Measurements from ENCODE around the gene IL1A. TPM values are rescaled to one million over a fixed set of nuclear protein-coding genes. Genes with fewer than 3 reads are reported as not detected.

IL1A gene
- total RNA-seq, 2 experiments from 2014 or later: 0.17 to 0.21 TPM

DNA sequence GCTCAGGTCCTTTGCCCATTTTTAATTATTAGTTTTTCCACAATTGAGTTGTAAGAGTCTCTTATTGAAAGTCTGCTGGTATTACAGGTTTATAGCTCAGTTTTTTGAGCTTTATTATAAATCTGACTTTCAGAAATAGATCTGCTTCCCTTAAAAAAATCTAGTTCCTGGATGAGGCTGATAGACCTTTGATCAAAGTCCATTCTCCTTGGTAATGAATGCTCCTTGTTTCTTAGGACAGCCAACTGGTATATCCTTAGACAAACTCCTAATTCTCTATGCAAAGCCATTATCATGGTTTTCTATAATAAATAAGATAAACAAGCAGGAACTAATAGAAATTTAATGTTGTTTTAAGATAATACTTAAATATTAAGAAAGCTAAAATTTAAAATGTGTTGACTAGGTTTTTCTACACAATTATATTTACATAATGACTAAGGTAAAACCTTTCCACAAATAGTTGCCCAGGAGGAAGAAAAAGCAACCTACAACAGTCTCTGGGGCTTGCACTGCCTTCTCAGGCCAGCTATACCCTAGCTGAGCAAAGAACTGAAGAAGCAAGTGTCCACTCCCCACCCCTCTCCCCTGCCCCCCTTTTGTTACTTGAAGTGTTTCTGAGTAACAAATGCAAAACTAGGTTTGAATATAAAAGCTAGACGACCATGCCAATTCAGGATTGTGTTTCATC lies 46.6 kb downstream of the IL1A start:
- no peaks in the 10 kb centered on the region for H3K4me1 Mint-ChIP-seq
- no peaks in the 10 kb centered on the region for H3K27me3 Mint-ChIP-seq
- no peak overlapping the region for H3K27ac Mint-ChIP-seq
- H3K9me3 Mint-ChIP-seq: no peaks in the 10 kb centered on the region
- H3K36me3 Mint-ChIP-seq (ENCODE audit: low read depth): peaks cover 53% of the 10 kb centered on the region
- ChIA-PET POLR2A (interaction anchor here (0.6 kb wide), 1 partner anchor 202 kb away, joined by 3 read pairs; no protein-coding TSS in a partner anchor), CTCF (interaction anchor here (1.5 to 2.9 kb wide), 3 partner anchors 10 to 155 kb away, joined by 3 to 11 read pairs (median 10); no protein-coding TSS in a partner anchor)
- H3K4me3 Mint-ChIP-seq: no peak overlapping the region
- no peak for DNase-seq

DNA sequence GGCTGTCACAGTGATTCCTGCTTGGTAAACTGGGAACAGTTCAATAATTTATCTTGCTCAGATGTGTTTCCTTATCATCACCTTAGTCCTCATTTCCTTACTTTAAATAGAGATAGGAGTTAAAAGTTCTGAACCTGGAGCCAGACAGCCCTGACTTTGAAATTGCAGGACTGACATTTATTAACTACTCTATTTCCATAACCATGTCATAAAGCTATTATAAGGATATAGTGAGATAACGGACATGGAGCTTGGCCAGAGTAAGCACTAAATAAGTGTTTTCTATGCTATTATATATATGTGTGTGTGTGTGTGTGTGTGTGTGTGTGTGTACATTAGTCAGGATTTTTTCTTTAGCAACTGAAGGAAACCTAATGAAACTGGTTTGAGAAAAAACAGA lies 50.4 kb downstream of the IL1A start:
- DNase-seq: peak; percentile 0
- Mint-ChIP-seq H3K9me3 (no peaks in the 10 kb centered on the region), H3K27me3 (no peaks in the 10 kb centered on the region), H3K4me3 (no peak overlapping the region), H3K27ac (no peak overlapping the region), H3K36me3 (ENCODE audit: low read depth) (peaks cover 22% of the 10 kb centered on the region), H3K4me1 (no peaks in the 10 kb centered on the region)
- ChIA-PET POLR2A (no interaction called here), CTCF (interaction anchor here (1.0 to 1.1 kb wide), 3 partner anchors 8 to 135 kb away, joined by 3 to 6 read pairs (median 3); no protein-coding TSS in a partner anchor)

DNA sequence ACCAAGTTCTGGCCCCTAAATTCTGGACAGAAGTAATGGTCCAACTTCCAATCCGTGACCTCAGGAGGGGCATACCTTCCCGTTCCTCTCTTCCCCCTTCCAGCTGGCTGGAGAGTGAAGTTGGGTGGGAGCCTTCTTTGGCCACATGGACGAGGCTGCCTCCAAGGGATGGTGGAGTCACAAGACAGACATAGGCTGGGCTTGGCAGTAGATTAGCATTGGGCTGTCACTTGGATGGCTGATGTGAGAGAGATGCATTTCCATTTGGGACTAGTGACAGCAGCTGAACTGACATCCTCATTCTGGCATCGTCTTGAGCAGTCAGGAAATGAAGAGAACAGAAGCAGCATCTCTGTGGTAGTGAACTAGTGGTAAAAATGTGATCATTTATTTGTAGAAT lies 50.8 kb downstream of the IL1A start:
- H3K4me3 Mint-ChIP-seq: no peak overlapping the region
- H3K27me3 Mint-ChIP-seq: no peaks in the 10 kb centered on the region
- no peaks in the 10 kb centered on the region for H3K9me3 Mint-ChIP-seq
- peaks cover under 1% of the 10 kb centered on the region for H3K4me1 Mint-ChIP-seq
- H3K27ac Mint-ChIP-seq: no peak overlapping the region
- ChIA-PET POLR2A (no interaction called here), CTCF (interaction anchor here (1.1 kb wide), 2 partner anchors 9 to 135 kb away, joined by 3 to 6 read pairs; no protein-coding TSS in a partner anchor)
- peaks cover 18% of the 10 kb centered on the region for H3K36me3 Mint-ChIP-seq (ENCODE audit: low read depth)
- DNase-seq: peak; percentile 4

DNA sequence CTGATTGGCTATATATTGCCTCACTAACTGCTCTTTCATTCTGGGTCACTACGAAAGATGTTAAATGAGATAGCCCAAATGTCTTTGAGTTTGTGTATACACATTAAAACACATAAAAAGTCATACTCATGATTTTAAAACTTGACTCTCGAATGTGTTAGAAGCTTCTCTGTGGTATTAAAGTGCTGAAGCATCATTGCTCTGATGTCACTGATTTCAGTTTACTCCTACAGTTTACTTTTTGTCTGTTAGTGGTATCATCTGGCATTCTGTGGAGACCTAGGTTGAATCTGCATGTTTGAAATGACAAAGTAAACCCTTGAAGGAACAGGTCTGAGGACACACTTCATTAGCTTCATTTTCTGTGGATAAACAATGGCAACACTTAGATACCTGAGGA lies 52.8 kb downstream of the IL1A start:
- peaks cover 16% of the 10 kb centered on the region for H3K4me1 Mint-ChIP-seq
- CTCF ChIA-PET: interaction anchor here (0.6 to 1.2 kb wide), 2 partner anchors 9 to 18 kb away, joined by 3 read pairs; no protein-coding TSS in a partner anchor
- DNase-seq: no peak
- H3K9me3 Mint-ChIP-seq: no peaks in the 10 kb centered on the region
- H3K4me3 Mint-ChIP-seq: no peak overlapping the region
- POLR2A ChIA-PET: no interaction called here
- H3K27ac Mint-ChIP-seq: no peak overlapping the region
- H3K36me3 Mint-ChIP-seq (ENCODE audit: low read depth): peaks cover 2% of the 10 kb centered on the region
- peaks cover 7% of the 10 kb centered on the region for H3K27me3 Mint-ChIP-seq

DNA sequence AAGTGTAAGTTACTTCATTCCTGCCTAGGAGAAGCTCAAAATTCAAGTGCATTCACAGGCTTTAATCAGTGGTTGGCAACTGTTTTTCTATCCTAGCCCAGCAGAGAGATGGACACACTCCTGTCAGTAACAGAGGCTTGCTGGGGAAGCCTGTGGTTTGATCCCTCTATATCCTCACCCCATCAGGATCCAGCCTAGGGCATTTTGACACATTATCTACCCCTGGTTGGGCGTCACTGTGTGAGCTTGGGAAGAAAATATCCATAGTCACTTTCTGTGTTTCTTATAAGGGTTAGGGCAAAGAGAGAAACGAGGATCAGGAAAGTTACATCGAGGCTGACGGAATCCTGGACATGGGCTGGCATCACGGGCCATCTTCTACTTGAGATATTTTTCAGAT lies 53.5 kb downstream of the IL1A start:
- Mint-ChIP-seq H3K27me3 (peaks cover 7% of the 10 kb centered on the region), H3K4me3 (no peak overlapping the region), H3K9me3 (no peaks in the 10 kb centered on the region), H3K36me3 (ENCODE audit: low read depth) (no peaks in the 10 kb centered on the region), H3K4me1 (peaks cover 20% of the 10 kb centered on the region), H3K27ac (no peak overlapping the region)
- no peak for DNase-seq
- POLR2A ChIA-PET: no interaction called here
- CTCF ChIA-PET: interaction anchor here (1.2 to 1.3 kb wide), 2 partner anchors 18 to 39 kb away, joined by 3 to 5 read pairs; no protein-coding TSS in a partner anchor

DNA sequence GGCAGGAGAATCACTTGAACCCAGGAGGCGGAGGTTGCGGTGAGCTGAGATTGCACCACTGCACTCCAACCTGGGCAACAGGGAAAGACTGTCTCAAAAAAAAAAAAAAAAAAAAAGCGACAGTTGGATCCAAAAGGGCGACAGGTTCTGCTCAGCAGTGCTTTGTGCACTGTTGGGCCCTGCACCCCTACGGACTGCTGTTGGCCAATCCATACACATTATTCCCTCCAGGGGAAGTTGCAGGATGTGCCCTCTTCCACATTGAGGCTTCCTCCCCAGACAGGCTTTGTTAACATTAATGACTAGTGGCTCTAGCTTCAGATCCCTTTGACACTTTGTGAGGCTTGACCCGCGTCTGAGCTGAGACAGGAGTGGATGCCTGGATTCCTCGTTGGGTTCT lies 54.1 kb downstream of the IL1A start:
- Mint-ChIP-seq H3K27ac (no peak overlapping the region), H3K4me3 (no peak overlapping the region), H3K4me1 (peaks cover 21% of the 10 kb centered on the region), H3K36me3 (ENCODE audit: low read depth) (no peaks in the 10 kb centered on the region), H3K9me3 (no peaks in the 10 kb centered on the region), H3K27me3 (peaks cover 7% of the 10 kb centered on the region)
- POLR2A ChIA-PET: no interaction called here
- CTCF ChIA-PET: interaction anchor here (0.7 to 1.3 kb wide), 4 partner anchors 9 to 133 kb away, joined by 3 to 5 read pairs (median 4); no protein-coding TSS in a partner anchor
- DNase-seq: no peak

DNA sequence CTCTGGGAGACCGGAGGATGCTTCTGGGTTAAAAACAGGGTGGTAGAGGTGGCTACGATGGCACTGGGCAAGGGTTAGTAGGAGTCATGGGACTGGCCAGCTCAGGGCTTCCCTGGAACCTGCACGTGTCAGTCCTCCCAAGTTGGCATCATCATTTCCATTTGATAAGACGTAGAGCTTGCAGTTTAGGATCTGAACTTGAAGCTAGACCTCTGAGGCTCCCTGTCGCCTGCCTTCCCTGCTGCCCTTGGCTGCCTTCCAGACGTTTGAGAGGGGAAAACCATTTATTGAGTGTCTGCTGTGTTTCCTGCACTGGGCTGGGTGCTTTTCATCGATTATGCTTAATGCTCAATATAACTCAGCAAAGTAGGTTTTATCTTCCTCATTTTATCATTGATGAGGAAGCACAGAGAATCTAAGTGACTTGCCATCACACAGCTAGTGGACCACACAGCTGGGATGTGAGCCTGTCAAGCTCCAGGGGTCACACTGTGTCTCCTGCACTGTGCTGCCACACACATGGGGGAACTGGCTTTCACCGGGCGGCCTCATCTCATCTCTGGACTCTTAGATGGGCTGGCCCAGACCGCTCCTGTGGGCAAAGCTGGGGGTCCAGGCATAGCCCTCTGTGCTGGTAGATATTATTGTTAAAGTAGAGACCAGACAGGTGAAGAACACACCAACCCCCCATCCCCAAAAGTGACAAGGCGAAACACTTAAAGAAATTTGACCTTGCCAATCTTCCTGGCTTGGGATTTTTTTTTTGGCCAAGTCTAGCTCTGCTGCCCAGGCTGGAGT lies 55.7 kb downstream of the IL1A start:
- H3K4me1 Mint-ChIP-seq: peaks cover 21% of the 10 kb centered on the region
- no peak for DNase-seq
- peaks cover 7% of the 10 kb centered on the region for H3K27me3 Mint-ChIP-seq
- ChIA-PET POLR2A (no interaction called here), CTCF (interaction anchor here (0.9 to 7.7 kb wide), 11 partner anchors 8 to 157 kb away, joined by 3 to 97 read pairs (median 3); partner anchors contain the start of gene CHCHD5)
- no peaks in the 10 kb centered on the region for H3K9me3 Mint-ChIP-seq
- no peaks in the 10 kb centered on the region for H3K36me3 Mint-ChIP-seq (ENCODE audit: low read depth)
- no peak overlapping the region for H3K4me3 Mint-ChIP-seq
- no peak overlapping the region for H3K27ac Mint-ChIP-seq

DNA sequence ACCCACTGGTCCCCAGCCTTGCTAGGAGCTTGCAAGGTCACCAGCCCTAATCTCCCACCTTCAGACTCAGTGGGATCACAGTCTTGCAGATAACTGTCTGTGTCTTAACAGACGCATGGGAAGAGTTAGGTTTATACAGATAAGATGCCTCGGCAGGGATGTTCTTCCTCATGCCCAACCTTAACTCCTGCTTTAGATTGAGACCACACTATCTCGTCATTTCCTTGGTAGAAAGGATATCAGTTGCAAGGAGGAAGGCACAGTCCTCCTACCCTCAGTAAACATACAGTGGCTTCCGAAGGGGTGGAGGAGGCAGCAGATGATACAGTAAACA lies 56.3 kb downstream of the IL1A start:
- DNase-seq: peak; percentile 4
- H3K4me3 Mint-ChIP-seq: no peak overlapping the region
- CTCF ChIA-PET: interaction anchor here (0.9 to 7.7 kb wide), 14 partner anchors 9 to 144 kb away, joined by 3 to 97 read pairs (median 8); partner anchors contain the start of gene CHCHD5
- H3K36me3 Mint-ChIP-seq (ENCODE audit: low read depth): no peaks in the 10 kb centered on the region
- no peak overlapping the region for H3K27ac Mint-ChIP-seq
- no peaks in the 10 kb centered on the region for H3K9me3 Mint-ChIP-seq
- POLR2A ChIA-PET: no interaction called here
- peaks cover 21% of the 10 kb centered on the region for H3K4me1 Mint-ChIP-seq
- peaks cover 7% of the 10 kb centered on the region for H3K27me3 Mint-ChIP-seq

DNA sequence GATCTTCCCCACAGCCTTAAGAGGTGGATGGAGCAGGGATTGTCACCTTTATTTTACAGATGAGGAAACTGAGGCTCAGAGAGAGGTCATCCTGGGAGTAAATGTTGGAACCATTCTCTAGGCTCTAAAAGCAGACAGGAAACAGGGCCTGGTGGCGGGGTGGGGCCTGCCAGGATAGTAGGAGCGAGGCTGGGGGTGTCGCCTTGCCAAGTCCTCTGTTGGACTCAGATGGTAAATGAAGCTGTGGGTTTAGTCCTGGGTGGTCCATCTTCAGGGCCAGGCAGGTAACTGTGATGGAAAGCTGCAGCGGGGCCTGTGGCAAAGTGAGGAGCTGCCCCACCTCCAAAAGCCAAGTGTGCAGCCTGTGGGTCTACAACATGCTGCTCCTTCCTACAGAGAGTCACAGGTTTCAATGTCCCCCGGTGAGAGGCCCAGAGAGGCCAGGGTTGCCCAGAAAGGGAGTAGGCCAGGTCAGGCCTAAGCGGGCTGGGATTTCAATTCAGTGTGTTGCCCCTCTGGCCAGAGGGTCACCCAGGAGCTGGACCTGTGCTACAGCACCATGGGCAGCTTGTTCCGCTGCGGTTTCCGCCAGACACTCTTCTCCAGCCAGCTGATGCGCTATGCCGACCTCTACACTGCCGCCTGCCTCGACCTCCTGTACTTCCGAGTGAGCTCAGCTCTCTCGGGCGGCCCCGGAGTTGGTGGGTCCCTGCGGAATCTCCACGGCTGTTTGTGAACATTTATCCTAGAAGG lies 56.8 kb downstream of the IL1A start:
- CTCF ChIA-PET: interaction anchor here (0.6 to 7.7 kb wide), 26 partner anchors 9 to 606 kb away, joined by 3 to 97 read pairs (median 5); partner anchors contain the start of gene CHCHD5
- H3K36me3 Mint-ChIP-seq (ENCODE audit: low read depth): no peaks in the 10 kb centered on the region
- H3K9me3 Mint-ChIP-seq: no peaks in the 10 kb centered on the region
- DNase-seq: no peak
- POLR2A ChIA-PET: no interaction called here
- no peak overlapping the region for H3K27ac Mint-ChIP-seq
- no peak overlapping the region for H3K4me3 Mint-ChIP-seq
- peaks cover 21% of the 10 kb centered on the region for H3K4me1 Mint-ChIP-seq
- peaks cover 7% of the 10 kb centered on the region for H3K27me3 Mint-ChIP-seq

DNA sequence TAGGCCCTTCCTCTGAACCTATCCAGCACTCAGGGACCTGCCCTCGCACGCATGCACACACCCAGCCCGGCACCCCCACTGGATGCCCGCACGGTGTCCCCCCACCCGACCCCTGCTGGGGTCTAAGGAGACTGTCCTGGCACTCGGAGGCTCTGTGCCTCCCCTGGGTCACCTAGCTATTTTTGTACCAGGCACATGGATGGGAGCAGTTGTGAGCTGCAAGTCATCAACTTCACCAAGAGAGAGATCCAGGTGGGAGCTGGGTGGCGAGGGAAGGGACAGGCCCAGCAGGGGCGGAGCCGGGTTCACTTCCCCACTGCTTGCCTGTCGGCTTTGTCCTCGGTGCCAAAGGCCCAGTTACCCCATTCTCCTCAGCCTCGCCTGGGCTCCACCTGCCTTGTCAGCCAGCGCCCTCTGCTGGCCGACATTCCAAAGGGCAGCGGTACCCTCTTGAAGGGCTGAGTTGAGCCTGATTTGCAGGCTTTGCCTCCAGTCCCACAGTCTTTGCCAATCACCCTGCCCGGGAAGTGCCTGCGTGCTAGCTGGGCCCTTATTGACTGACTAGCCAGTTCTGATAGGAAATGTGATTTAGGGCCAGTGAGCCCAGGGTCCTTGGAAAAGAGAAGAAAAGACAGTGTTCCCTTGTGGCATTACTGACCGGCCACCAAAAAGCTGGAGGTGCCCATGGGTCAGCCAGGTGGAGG lies 57.7 kb downstream of the IL1A start:
- Mint-ChIP-seq H3K36me3 (ENCODE audit: low read depth) (no peaks in the 10 kb centered on the region), H3K4me3 (no peak overlapping the region), H3K27me3 (peaks cover 7% of the 10 kb centered on the region), H3K27ac (peak overlapping the region; percentile 36), H3K4me1 (peaks cover 21% of the 10 kb centered on the region), H3K9me3 (no peaks in the 10 kb centered on the region)
- ChIA-PET POLR2A (no interaction called here), CTCF (interaction anchor here (0.6 to 7.7 kb wide), 37 partner anchors 8 to 839 kb away, joined by 3 to 97 read pairs (median 4); partner anchors contain the start of genes CHCHD5 and SLC20A1)
- peak; percentile 91 for DNase-seq

DNA sequence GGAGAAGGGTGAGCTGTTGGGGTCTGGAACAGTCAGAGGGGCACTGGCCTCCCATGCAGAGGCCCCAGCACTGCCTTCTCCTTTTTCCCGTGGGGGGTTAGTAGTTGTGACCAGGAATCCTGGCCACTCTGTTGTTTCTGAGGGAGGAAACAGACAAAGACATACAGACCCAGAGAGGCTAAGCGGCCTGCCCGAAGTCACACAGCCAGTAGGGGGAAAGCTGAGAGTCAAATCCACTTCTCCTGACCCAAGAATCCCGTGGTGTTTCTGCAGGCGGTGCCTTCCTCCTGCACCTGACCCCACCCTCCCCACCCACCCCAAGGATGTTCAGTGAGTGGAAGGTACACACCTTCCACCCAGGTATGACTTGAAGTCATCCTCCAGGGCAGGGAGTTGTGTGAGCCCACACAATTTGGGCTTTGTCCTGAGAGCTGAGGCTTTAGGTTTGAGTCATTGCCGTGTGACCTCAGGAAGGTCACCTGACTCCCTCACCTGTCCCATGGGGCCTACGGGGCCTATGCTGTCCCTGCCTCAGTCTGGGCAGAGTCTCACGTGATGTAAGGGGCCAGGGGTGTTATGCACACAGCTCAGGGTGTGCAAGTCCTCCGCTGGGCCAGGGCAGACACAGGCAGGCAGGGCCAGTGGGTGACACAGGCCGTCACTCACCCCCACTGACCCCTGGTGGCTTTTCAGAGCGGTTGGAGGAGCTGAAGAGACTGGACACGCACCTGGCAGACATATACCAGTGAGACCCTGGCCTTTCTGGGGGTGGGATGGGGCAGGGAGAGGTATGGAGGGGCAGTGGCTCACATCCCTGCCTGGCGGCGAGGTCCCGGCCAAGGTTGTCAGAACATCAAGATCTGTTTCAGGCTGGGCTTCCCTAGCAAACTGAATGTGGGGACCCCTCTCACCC lies 58.5 kb downstream of the IL1A start:
- ChIA-PET CTCF (interaction anchor here (0.6 to 7.7 kb wide), 36 partner anchors 8 to 838 kb away, joined by 3 to 97 read pairs (median 4); partner anchors contain the start of genes CHCHD5 and SLC20A1), POLR2A (no interaction called here)
- peaks cover 21% of the 10 kb centered on the region for H3K4me1 Mint-ChIP-seq
- H3K36me3 Mint-ChIP-seq (ENCODE audit: low read depth): no peaks in the 10 kb centered on the region
- no peak for DNase-seq
- H3K9me3 Mint-ChIP-seq: no peaks in the 10 kb centered on the region
- peak overlapping the region; percentile 74 for H3K27ac Mint-ChIP-seq
- no peak overlapping the region for H3K4me3 Mint-ChIP-seq
- H3K27me3 Mint-ChIP-seq: peaks cover 7% of the 10 kb centered on the region

Data from activated CD4-positive, alpha-beta T cell treated with anti-CD3 and anti-CD28 coated beads, Interleukin-2, amount 10 ng/mL, durations not matched to agents 7 days and 5 days (primary cell).